Omental fat pad (tissue), 4 donors: ENCODE measurements around the gene CGRRF1. TPM values are rescaled to one million over a fixed set of nuclear protein-coding genes. Genes with fewer than 3 reads are reported as not detected.

Experiments used
- ATAC-seq: fragments of 150-250 bp; one replicate; pipeline ENCODE4 v1.9.1; 2016; ENCODE audit warnings: mild to moderate bottlenecking, moderate library complexity; ENCODE audit not compliant: low FRiP score
- DNase-seq: peaks from one replicate; pipeline ENCODE4 v3.0.0-alpha.2; 2019; ENCODE audit warnings: low spot score
- CTCF ChIP-seq, 3 donors: fragments of 450-650 bp; IDR thresholded peaks; one replicate each; pipeline ENCODE4 v1.5.1; 2016 to 2017; ENCODE audit warnings: antibody characterized with exemption in 3 of 3, mild to moderate bottlenecking in 3 of 3, moderate library complexity in 2 of 3
- total RNA-seq, 4 donors: library from RNA; depleted of rRNA; stranded (reverse); fragments of >200 nt; gene quantifications; one replicate each; pipeline ENCODE4 v1.1.0, GENCODE V29; 2016

The CGRRF1 gene
- total RNA-seq, 4 donors from 2014 or later, result 18.0 to 21.8 (median 18.9) TPM

- TF ChIP-seq CTCF (IDR thresholded peaks at IDR 0.05), result no peak
Observed at GRCh38 chr14:54472315-54472714, 37.4 kb upstream of the CGRRF1 start.

GRCh38 chr14:54474232-54474793 lies 35.4 kb upstream of the CGRRF1 start:
- DNase-seq (no peak), ATAC-seq (no peak)
- TF ChIP-seq CTCF (IDR thresholded peaks at IDR 0.05), result no peak

More at GRCh38 chr14:54472315-54472714, 37.4 kb upstream of the CGRRF1 start:
- DNase-seq, result no peak
- no peak for ATAC-seq

- ATAC-seq, result peak; percentile 67
- TF ChIP-seq CTCF (IDR thresholded peaks at IDR 0.05), result no peak
- DNase-seq, result no peak
Observed at GRCh38 chr14:54475187-54475899, 34.4 kb upstream of the CGRRF1 start.

GRCh38 chr14:54475911-54476310 lies 33.8 kb upstream of the CGRRF1 start:
- TF ChIP-seq CTCF (IDR thresholded peaks at IDR 0.05), result no peak
- DNase-seq, result no peak
- ATAC-seq, result no peak

- no peak for TF ChIP-seq CTCF (IDR thresholded peaks at IDR 0.05)
- ATAC-seq, result no peak
- no peak for DNase-seq
Observed at GRCh38 chr14:54478636-54479215, 31.0 kb upstream of the CGRRF1 start.

GRCh38 chr14:54480830-54481562 lies 28.7 kb upstream of the CGRRF1 start:
- no peak for TF ChIP-seq CTCF (IDR thresholded peaks at IDR 0.05)
- ATAC-seq, result no peak
- no peak for DNase-seq
